GM10266 (cell line): ENCODE data around the gene AKAP10.
"Not testable (repeated sequence)": the region's sequence is repeated elsewhere in the genome, so short reads cannot be mapped to it uniquely, and the experiment has no call there.

Source experiments
- DNase-seq: peaks from one replicate; pipeline ENCODE4 v3.0.0; 2012; ENCODE audit errors: extremely low spot score
- TF ChIP-seq, protein P1 (sequence below): IDR thresholded peaks from 2 replicates; pipeline ENCODE4 v1.5.1; 2012; ENCODE audit warnings: mild to moderate bottlenecking, low read depth; ENCODE audit not compliant: control insufficient read depth, insufficient read depth; ENCODE audit errors: missing control alignments

AKAP10 gene, protein sequence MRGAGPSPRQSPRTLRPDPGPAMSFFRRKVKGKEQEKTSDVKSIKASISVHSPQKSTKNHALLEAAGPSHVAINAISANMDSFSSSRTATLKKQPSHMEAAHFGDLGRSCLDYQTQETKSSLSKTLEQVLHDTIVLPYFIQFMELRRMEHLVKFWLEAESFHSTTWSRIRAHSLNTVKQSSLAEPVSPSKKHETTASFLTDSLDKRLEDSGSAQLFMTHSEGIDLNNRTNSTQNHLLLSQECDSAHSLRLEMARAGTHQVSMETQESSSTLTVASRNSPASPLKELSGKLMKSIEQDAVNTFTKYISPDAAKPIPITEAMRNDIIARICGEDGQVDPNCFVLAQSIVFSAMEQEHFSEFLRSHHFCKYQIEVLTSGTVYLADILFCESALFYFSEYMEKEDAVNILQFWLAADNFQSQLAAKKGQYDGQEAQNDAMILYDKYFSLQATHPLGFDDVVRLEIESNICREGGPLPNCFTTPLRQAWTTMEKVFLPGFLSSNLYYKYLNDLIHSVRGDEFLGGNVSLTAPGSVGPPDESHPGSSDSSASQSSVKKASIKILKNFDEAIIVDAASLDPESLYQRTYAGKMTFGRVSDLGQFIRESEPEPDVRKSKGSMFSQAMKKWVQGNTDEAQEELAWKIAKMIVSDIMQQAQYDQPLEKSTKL

DNA sequence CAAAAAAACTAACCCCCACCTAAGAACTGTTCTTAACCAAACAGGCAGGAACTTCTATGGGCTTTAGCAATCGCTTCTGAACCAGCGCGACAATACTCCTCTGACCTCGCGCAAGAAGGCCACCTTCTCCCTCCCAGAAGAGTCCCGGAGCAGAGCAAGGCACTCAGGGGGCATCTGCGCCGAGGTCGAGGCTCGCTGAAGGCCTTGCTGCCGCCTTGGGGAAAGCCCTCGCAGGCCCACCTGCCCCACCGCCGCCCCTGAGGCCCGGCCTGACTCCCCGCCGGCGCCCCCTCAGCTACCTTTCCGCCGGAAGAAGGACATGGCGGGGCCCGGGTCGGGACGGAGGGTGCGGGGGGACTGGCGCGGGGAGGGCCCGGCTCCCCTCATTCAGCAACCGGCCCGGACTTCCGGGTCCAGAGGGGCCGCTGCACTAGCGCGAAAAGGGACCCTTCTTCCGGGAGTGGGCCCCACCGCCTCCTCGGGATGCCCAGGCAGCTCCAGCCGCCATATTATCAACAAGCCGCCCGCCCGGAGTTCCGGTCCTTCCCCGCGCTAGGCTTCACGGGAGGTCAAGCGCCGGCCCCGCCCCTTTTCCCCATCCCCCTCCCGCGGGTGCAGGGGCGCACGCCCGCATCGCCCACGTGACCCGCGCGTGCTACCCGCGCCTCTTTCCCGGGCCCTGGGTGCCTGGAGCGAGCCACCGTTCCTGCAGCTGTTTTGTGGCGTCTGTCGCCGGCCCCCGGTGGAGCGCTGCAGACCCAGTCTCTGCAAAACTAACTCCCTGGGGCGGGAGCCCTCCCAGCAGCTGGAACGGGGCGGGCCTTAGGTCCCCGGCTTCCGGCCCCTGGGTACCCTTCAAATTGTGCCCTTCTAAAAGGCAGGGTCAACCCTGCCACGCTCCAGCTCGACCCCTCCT lies at the start of gene AKAP10:
TSS of gene AKAP10 (minus strand) at position 536 of the 916 bp plus-strand sequence. CDS start at position 387, 149 bp downstream.
- TF ChIP-seq, protein P1, sequence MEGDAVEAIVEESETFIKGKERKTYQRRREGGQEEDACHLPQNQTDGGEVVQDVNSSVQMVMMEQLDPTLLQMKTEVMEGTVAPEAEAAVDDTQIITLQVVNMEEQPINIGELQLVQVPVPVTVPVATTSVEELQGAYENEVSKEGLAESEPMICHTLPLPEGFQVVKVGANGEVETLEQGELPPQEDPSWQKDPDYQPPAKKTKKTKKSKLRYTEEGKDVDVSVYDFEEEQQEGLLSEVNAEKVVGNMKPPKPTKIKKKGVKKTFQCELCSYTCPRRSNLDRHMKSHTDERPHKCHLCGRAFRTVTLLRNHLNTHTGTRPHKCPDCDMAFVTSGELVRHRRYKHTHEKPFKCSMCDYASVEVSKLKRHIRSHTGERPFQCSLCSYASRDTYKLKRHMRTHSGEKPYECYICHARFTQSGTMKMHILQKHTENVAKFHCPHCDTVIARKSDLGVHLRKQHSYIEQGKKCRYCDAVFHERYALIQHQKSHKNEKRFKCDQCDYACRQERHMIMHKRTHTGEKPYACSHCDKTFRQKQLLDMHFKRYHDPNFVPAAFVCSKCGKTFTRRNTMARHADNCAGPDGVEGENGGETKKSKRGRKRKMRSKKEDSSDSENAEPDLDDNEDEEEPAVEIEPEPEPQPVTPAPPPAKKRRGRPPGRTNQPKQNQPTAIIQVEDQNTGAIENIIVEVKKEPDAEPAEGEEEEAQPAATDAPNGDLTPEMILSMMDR = no peak
- peak; percentile 96 for DNase-seq

DNA sequence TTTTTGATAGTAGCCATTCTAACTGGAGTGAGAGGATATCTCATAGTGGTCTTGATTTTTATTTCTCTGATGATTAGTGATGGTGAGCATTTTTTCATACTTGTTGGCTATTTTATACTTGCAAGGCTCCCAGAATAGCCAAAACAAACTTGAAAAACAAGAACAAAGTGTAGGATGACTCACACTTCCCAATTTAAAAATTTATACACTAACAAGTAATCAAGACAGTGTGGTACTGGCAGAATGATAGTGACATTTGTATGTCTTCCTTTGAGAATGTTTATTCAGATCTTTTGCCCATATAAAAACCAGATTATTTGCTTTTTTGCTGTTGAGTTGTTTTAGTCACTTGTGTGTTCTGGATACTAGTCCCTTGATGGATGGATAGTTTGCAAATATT lies 49.3 kb upstream of the AKAP10 start:
- DNase-seq = no peak
- TF ChIP-seq, protein P1 = no peak

DNA sequence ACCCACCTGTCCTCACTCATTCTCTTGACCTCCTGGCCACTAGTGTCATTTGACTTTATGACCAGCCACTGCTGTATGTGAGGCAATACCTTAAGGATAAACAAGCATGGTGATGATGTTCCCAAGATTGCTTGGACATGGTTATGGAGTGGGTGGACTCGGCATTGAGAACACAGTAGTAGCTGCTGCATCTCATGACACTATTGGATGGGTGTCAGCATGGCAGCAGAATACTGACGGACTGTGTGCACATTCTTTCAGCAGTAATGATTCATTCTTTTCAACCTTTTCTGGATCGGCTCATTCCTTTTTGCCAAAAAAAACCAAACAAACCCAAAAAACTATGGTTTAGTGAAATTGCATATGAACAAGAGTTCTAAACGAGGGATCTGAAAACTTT lies 45.1 kb upstream of the AKAP10 start:
- TF ChIP-seq, protein P1 = no peak
- no peak for DNase-seq

DNA sequence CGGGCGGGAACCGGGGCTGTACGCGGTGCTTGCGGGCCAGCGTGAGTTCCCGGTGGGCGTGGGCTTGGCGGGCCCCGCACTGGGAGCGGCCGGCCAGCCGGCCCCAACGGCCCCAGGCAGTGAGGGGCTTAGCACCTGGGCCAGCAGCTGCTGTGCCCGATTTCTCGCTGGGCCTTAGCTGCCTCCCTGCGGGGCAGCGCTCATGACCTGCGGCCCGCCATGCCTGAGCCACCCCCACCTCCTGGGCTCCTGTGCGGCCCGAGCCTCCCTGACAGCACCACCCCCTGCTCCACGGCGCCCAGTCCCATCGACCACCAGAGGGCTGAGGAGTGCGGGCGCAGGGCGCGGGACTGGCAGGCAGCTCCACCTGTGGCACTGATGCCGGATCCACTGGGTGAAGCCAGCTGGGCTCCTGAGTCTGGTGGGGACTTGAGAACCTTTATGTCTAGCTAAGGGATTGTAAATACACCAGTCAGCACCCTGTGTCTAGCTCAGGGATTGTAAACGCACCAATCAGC lies 38.9 kb upstream of the AKAP10 start:
- DNase-seq = not testable (repeated sequence)

DNA sequence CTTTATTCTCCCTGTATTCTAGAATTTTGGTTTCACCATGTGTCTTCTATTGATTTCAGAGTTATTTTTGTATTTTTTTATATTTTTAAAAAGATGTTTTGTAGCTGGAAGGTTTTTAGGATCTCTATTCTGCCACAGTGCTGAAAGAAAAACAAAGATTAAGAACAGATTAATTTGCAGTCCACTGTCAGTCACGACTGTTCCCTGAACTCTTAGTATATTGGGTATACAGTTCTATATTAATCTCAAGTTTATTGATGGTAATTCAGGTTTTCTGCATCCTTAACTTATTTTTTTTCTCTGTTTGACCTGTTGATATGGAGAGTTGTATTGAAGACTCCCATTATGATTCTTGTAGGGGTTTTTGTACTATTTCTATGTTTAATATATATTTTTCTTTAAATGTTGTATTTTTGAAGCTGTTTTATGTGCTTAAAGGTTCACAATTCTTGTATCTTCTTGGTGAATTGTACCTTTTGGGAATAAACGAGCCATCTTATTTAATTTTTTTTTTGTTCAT lies 34.4 kb upstream of the AKAP10 start:
- DNase-seq = no peak
- TF ChIP-seq, protein P1 = no peak

DNA sequence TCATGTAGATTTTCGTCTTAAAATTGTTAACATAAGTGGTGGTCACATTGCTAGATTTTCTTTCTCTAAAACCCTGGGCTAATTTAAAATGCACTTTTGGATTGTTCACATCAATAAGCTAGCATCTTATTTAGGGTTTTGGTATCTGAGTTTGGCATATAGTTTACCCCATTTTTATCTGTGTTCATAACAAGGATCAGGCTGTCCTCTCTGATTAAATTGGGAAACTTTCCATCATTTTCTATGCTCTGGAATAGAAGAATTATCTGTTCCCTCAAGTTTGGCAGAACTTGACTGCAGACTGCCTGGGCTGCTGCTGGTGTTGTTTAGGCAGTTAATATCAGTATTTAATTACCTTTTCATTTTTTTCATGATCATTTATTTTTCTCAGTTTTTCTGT lies 33.3 kb upstream of the AKAP10 start:
- no peak for DNase-seq

More for the DNA sequence above, 33.3 kb upstream of the AKAP10 start:
- TF ChIP-seq, protein P1 = no peak
